GM21619 (cell line): ENCODE measurements around the gene GNPDA1.

Experiments used
- ATAC-seq: cut with Tn5 transposase; IDR thresholded peaks from one replicate; pipeline ENCODE4 v1.9.1; 2021; ENCODE audit not compliant: unreplicated experiment

Gene GNPDA1

GRCh38 chr5:141958113-141958512, 54.7 kb downstream of the GNPDA1 start, which contains the start of gene PCDH12:
PCDH12 (minus strand) TSS chr5:141958202; CDS start chr5:141957851, 351 bp downstream.
- ATAC-seq: no peak

DNA sequence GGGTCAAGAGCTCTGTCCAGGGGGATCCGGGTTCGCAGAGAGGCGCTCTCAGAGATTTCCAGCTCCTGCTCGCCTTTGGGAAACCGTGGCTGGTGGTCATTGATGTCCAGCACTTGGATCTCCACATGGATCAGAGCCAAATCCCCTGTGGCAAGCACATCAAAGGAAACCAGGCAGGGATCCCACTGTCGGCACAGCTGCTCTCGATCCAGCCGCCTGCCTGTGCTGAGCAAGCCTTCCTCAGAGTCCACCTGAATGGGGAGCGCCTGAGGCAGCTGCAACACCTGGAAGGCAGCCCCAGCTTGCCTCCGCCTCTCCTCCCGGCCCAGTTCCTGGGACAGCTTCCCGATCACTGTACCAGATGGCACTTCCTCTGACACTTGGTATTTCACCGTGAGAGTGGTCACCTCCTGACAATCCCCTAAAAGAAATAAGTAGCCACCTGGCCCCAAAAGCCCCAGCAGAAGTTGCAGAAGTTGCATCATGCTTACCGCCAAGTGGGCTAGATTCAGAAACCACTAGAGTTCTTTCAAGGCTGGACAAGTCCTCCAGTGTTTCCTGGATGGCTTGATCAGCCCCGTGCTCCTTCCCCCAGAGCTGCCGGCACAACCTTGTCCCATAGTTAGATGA, 55.3 kb downstream of the GNPDA1 start:
- ATAC-seq: no peak

GRCh38 chr5:141954194-141954593, 58.6 kb downstream of the GNPDA1 start:
- no peak for ATAC-seq

DNA sequence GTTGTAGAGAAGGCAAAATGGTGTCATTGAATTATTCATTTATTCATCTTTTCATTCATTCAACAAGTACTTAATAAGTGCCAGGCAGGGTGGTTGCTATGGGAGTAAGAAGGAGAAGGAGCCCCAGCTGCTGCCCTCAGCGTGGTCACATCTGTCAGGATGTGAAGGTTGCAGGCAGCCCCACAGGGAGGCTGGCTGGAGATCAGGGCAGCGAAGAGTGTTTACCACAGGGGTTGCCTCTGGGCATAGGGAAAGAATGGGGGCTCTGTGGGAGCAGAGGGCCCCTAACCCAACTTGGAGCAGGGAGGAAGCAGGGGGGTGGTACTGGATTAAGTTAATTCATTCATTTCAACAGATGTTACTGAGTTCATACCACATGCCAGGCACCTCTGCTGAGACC, 60.8 kb downstream of the GNPDA1 start:
- ATAC-seq: no peak

DNA sequence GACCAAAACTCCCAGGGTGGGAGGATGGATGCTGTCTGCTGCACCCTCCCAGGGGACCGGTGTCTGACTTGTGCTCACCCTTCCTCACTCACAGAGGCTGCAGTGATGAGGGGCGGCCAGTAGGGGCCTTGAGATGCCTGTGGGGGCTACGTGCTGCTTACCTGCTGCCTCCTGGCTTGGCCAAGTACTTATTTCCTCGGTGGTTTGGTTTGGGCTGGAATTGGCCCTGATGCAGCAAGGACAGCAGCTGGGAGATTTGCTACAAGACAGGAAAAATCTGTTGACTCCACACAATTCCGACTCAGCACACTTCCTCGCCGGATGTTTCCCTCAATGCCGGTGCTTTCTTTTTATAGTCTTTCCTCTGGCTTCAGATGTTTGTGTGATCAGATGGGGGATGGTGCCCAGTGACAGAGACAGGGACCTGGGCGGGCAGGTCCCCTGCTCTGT, 61.5 kb downstream of the GNPDA1 start:
- peak; percentile 87 for ATAC-seq
